Transverse colon (tissue), 4 donors: Measurements from ENCODE around the gene CSRP1. TPM values are rescaled to one million over a fixed set of nuclear protein-coding genes. Genes with fewer than 3 reads are reported as not detected.

Experiments used
- DNase-seq: peaks from one replicate; pipeline ENCODE4 v3.0.0-alpha.2; 2019
- H3K27ac ChIP-seq, 4 donors: fragments of 200-600 bp; sonication (generic); 2 replicates each; pipeline ENCODE4 v1.5.1; 2016 to 2018; ENCODE audit warnings: inconsistent platforms in 4 of 4
- H3K27me3 ChIP-seq: fragments of 200-600 bp; sonication (generic); 2 replicates; pipeline ENCODE4 v1.5.1; 2017; ENCODE audit warnings: inconsistent platforms
- H3K36me3 ChIP-seq, 4 donors: fragments of 200-600 bp; sonication (generic); 2 replicates each; pipeline ENCODE4 v1.5.1; 2017 to 2019; ENCODE audit warnings: inconsistent platforms in 4 of 4
- H3K4me1 ChIP-seq, 4 donors: fragments of 200-600 bp; sonication (generic); 2 replicates each; pipeline ENCODE4 v1.5.1; 2017 to 2020; ENCODE audit warnings: inconsistent platforms in 4 of 4
- H3K4me3 ChIP-seq, 4 donors: fragments of 200-600 bp; sonication (generic); 1 replicate in 1 of 4; 2 replicates in 3 of 4; pipeline versions ENCODE4 v1.5.1 to v1.6.1; 2017 to 2019; ENCODE audit warnings: inconsistent platforms in 4 of 4
- H3K9me3 ChIP-seq, 2 donors: fragments of 200-600 bp; sonication (generic); 2 replicates each; pipeline ENCODE4 v1.5.1; 2017 to 2019; ENCODE audit warnings: inconsistent platforms in 2 of 2
- EP300 ChIP-seq: sonication (generic); formaldehyde crosslinking; IDR thresholded peaks from one replicate; pipeline ENCODE4 v1.6.1; 2017; ENCODE audit warnings: antibody characterized with exemption, low read depth
- POLR2A ChIP-seq: fragments of 450-650 bp; IDR thresholded peaks from one replicate; pipeline ENCODE4 v1.6.1; 2016; ENCODE audit warnings: antibody characterized with exemption, mild to moderate bottlenecking, moderate library complexity
- POLR2AphosphoS5 ChIP-seq, 3 donors: sonication (generic); formaldehyde crosslinking; IDR thresholded peaks; one replicate each; pipeline ENCODE4 v1.6.1; 2016; ENCODE audit warnings: antibody characterized with exemption in 3 of 3
- WGBS, 2 donors: methylation state at CpG; one replicate each; pipeline ENCODE4 v1.1.5; 2018; ENCODE audit warnings: low coverage in 1 of 2; 5-methylcytosine and 5-hydroxymethylcytosine counted together
- in situ Hi-C, 4 donors: fragments of 200-750 bp; cut with MboI; loops; one replicate each; pipeline versions ENCODE4 v1.15.0 to v1.15.1; 2017; ENCODE audit warnings: low sequenced_read_pairs in 3 of 4, low pct_ligation_motif_present in 1 of 4, low pct_unique_long_range_greater_than_20kb in 1 of 4
- intact Hi-C: fragments of 100-400 bp; cut with DNase I; formaldehyde crosslinking; loops from one replicate; pipeline ENCODE4 v1.15.1; 2023; ENCODE audit warnings: low total_unique reads
- total RNA-seq, 4 donors: library from RNA; depleted of rRNA; stranded (reverse); fragments of >200 nt; gene quantifications; one replicate each; pipeline ENCODE4 v1.1.0, GENCODE V29; 2016
- TF ChIP-seq, protein P1 (sequence below), 5 experiments: fragments of 200-600 bp in 3 of 5; fragments of 450-650 bp in 2 of 5; sonication (generic) in 3 of 5; IDR thresholded peaks; 1 replicate in 2 of 5; 2 replicates in 3 of 5; pipeline ENCODE4 v1.5.1; 2016 to 2017; ENCODE audit warnings: antibody characterized with exemption in 5 of 5, inconsistent platforms in 3 of 5, mild to moderate bottlenecking in 2 of 5, moderate library complexity in 1 of 5

CSRP1 gene
- total RNA-seq, 4 donors from 2014 or later: 697 to 1,474 (median 915) TPM

- in situ Hi-C loops (no loop called here), intact Hi-C loops (no loop called here)
- peaks cover 6 to 60% (median 30%) of the 10 kb centered on the region in 4 donors for H3K4me1 ChIP-seq
- no peaks in the 10 kb centered on the region for H3K36me3 ChIP-seq
- H3K27ac ChIP-seq: peak overlapping the region; percentile 79 to 89 (median 85)
- no peak for DNase-seq
- H3K9me3 ChIP-seq: no peaks in the 10 kb centered on the region
- TF ChIP-seq POLR2A (no peak), EP300 (no peak), POLR2AphosphoS5 (IDR thresholded peaks at IDR 0.05) (no peak)
- TF ChIP-seq, protein P1, sequence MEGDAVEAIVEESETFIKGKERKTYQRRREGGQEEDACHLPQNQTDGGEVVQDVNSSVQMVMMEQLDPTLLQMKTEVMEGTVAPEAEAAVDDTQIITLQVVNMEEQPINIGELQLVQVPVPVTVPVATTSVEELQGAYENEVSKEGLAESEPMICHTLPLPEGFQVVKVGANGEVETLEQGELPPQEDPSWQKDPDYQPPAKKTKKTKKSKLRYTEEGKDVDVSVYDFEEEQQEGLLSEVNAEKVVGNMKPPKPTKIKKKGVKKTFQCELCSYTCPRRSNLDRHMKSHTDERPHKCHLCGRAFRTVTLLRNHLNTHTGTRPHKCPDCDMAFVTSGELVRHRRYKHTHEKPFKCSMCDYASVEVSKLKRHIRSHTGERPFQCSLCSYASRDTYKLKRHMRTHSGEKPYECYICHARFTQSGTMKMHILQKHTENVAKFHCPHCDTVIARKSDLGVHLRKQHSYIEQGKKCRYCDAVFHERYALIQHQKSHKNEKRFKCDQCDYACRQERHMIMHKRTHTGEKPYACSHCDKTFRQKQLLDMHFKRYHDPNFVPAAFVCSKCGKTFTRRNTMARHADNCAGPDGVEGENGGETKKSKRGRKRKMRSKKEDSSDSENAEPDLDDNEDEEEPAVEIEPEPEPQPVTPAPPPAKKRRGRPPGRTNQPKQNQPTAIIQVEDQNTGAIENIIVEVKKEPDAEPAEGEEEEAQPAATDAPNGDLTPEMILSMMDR (IDR thresholded peaks at IDR 0.05): no peak
- peaks cover 29% of the 10 kb centered on the region for H3K27me3 ChIP-seq
- 77 to 100% methylated on average over 1 to 6 of the region's 6 CpGs for WGBS, 2 donors
- H3K4me3 ChIP-seq: no peak overlapping the region
Measured at GRCh38 chr1:201535919-201536245, 29.0 kb upstream of the CSRP1 start.

DNA sequence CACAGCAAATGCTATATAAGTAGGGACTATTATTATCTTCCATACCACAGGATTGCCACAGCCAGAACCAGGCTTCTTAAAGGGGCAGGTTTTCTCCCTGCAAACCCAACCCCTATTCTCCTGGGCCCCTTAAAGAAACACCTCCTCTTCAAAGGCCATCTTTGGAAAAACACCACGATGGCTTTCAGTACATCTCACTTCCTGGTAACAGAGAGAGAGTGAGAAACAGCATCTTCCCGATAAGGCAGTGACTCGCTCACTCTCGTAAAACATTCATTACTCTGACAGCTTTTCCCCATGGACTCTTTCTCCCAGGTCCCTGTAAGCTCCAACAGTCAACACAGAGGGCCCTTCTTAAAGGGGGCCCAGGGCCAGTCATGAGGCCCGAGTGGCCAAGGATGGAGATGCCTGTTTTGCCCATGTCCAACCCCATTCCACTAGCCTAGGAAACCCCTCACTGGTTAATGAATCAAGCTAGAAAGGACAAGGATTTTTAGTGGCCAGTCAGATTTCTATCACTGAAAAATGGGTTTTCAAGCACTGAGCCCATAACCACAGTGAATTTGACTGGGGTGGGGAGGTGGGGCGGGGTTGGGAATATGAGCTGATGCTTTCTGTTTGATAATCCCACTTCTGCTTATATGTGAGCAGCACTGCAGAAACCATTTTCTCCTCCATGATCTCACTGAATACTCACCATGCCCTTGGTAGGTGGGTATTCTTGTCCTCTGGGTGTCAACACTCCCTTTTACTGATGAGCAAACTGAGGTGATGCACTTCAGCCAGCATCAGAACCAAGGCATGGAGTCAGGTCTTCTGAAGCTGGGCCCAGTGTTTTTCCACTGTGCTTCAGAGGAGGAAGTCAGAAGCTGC lies 28.4 kb upstream of the CSRP1 start:
- DNase-seq: no peak
- Histone ChIP-seq H3K27me3 (peaks cover 29% of the 10 kb centered on the region), H3K4me1 (peaks cover 6 to 60% (median 29%) of the 10 kb centered on the region in 4 donors), H3K27ac (peak overlapping the region; percentile 79 to 89 (median 85)), H3K36me3 (no peaks in the 10 kb centered on the region), H3K9me3 (no peaks in the 10 kb centered on the region), H3K4me3 (no peak overlapping the region)
- no peak for TF ChIP-seq POLR2A
- peak; percentile 86 for TF ChIP-seq EP300
- TF ChIP-seq POLR2AphosphoS5 (IDR thresholded peaks at IDR 0.05): peak; percentile 37 to 46 (median 40)
- TF ChIP-seq, protein P1 (IDR thresholded peaks at IDR 0.05): no peak
- intact Hi-C loops: no loop called here
- in situ Hi-C loops: no loop called here
- WGBS, 2 donors: 40 to 67% methylated on average over 1 to 6 of the region's 6 CpGs

GRCh38 chr1:201533836-201534235 lies 26.9 kb upstream of the CSRP1 start:
- in situ Hi-C loops: no loop called here
- H3K4me3 ChIP-seq: no peak overlapping the region
- TF ChIP-seq POLR2A: no peak
- TF ChIP-seq, protein P1 (IDR thresholded peaks at IDR 0.05): no peak
- TF ChIP-seq EP300: no peak
- no peak for TF ChIP-seq POLR2AphosphoS5 (IDR thresholded peaks at IDR 0.05)
- peaks cover 16% of the 10 kb centered on the region for H3K27me3 ChIP-seq
- DNase-seq: no peak
- 72% methylated on average over 4 of the region's 4 CpGs; no CpG with 5 or more reads in 1 of the 2 donors for WGBS, 2 donors
- H3K9me3 ChIP-seq: no peaks in the 10 kb centered on the region
- peaks cover 6 to 53% (median 23%) of the 10 kb centered on the region in 4 donors for H3K4me1 ChIP-seq
- intact Hi-C loops: no loop called here
- H3K27ac ChIP-seq: peak overlapping the region; percentile 79 to 89 (median 85)
- H3K36me3 ChIP-seq: no peaks in the 10 kb centered on the region

DNA sequence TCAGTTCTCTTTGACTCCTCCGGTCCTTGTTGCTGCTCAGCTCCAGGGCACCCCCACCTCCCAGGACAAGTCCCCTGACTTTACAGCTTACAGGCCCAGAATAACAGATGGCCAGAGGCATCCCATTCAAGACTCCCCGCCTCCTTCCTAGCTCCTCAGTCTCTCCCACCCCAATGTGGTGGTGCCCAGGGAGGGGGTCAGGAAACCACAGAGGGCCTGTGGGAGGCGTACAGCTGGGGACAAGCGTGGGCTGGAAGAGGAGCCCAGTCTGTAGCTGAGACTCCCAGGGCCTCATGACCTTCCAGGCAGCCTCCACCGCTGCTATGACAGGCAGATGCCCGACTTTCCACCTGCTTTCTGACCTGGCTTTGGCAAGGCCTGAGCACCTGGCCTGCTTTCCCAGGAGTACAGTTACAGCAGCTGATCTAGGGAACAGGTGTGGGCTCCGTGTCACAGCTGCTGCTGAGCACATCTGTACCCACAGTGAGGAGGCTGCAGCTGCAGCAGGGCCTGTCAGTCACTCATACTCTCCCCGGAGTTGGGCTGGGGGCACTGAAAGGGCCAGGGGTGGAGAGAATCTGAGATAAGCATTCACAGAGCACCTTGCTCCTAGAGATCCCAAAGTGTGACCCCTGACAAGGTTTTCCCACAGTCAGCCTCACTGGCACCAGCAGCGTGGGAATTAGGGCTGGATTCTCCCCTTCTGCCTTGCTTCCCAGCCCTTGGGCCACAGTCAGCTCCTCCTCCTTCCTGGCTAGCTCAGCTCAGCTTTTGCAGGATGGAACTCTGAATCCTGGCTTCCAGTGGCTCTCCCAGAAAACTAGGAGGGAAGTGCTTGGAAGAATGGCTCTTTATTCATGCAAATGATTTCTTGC lies 24.9 kb upstream of the CSRP1 start:
- intact Hi-C loops (loop anchor here (2.0 kb wide), 1 partner anchor 261 kb away; no protein-coding TSS in a partner anchor), in situ Hi-C loops (no loop called here)
- no peaks in the 10 kb centered on the region for H3K9me3 ChIP-seq
- TF ChIP-seq POLR2A (no peak), POLR2AphosphoS5 (IDR thresholded peaks at IDR 0.05) (no peak), EP300 (no peak)
- TF ChIP-seq, protein P1 (IDR thresholded peaks at IDR 0.05): no peak
- WGBS, 2 donors: 71 to 83% methylated on average over 2 to 9 of the region's 9 CpGs
- no peak for DNase-seq
- H3K36me3 ChIP-seq: no peaks in the 10 kb centered on the region
- no peaks in the 10 kb centered on the region for H3K27me3 ChIP-seq
- H3K4me3 ChIP-seq: no peak overlapping the region
- H3K27ac ChIP-seq: peak overlapping the region; percentile 28 to 53 (median 44)
- peaks cover 0 to 41% (median 13%) of the 10 kb centered on the region in 4 donors for H3K4me1 ChIP-seq
